ENCODE data around the gene PLD3.

DNA sequence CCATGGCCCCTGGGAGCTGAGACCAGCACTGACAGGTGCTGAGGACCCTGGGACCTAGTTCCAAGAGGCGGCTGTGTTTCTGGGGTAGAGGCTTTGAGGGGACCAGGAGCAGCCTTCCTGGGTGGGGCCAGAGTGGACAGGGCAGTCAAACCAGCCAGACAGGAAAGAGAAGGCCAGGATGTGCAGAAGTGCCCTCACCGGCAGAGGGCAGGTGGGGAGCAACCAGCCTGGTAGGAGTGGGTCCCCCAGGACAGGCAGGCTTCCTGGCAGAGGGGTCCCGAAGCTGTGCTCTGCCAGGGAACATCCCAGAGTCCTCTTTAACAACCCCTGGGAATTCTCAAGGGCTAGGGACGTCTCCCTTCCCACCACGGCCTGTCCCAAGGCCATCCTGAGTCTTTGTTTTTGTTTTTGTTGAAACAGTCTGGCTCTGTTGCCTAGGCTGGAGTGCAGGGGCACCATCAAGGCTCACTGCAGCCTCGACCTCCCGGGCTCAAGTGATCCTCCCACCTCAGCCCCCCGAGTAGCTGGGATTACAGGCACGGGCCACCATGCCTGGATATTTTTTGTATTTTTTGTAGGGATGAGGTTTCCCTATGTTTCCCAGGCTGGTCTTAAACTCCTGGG is 44.5 kb downstream of the PLD3 start:
- TF ChIP-seq, protein P1, sequence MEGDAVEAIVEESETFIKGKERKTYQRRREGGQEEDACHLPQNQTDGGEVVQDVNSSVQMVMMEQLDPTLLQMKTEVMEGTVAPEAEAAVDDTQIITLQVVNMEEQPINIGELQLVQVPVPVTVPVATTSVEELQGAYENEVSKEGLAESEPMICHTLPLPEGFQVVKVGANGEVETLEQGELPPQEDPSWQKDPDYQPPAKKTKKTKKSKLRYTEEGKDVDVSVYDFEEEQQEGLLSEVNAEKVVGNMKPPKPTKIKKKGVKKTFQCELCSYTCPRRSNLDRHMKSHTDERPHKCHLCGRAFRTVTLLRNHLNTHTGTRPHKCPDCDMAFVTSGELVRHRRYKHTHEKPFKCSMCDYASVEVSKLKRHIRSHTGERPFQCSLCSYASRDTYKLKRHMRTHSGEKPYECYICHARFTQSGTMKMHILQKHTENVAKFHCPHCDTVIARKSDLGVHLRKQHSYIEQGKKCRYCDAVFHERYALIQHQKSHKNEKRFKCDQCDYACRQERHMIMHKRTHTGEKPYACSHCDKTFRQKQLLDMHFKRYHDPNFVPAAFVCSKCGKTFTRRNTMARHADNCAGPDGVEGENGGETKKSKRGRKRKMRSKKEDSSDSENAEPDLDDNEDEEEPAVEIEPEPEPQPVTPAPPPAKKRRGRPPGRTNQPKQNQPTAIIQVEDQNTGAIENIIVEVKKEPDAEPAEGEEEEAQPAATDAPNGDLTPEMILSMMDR (IDR thresholded peaks at IDR 0.05): no peak
- no peak for TF ChIP-seq POLR2A (IDR thresholded peaks at IDR 0.05)

Data from uterus (tissue), 2 donors.